OCI-LY7 (cell line): Measurements from ENCODE around the gene ADPRH. TPM values are rescaled to one million over a fixed set of nuclear protein-coding genes. Genes with fewer than 3 reads are reported as not detected.

Experiments used
- BruUV-seq: library from RNA; stranded (reverse); fragments of 400-500 nt; replicated peaks from 2 replicates; lab custom pipeline; 2021; lab: Mats Ljungman, UMichigan
- CTCF ChIA-PET: fragments of 300-600 bp; sonication (Branson Sonifier 250); formaldehyde crosslinking; loops from one replicate; lab custom pipeline; 2022; ENCODE audit warnings: antibody characterized with exemption; ENCODE audit not compliant: unreplicated experiment; lab: Charles Lee
- POLR2A ChIA-PET: fragments of 300-600 bp; sonication (Branson Sonifier 250); formaldehyde crosslinking; loops from one replicate; lab custom pipeline; 2022; ENCODE audit warnings: antibody characterized with exemption; lab: Charles Lee
- DNase-seq: peaks from one replicate; pipeline ENCODE4 v3.0.0-alpha.2; 2015; ENCODE audit warnings: low spot score
- H2AFZ ChIP-seq: fragments of 200-600 bp; sonication (generic), shearing (Covaris generic); 2 replicates; pipeline ENCODE4 v1.6.1; 2014; ENCODE audit warnings: mild to moderate bottlenecking, antibody characterized with exemption, low read length, moderate library complexity
- H3K27ac ChIP-seq: fragments of 200-600 bp; sonication (generic); 2 replicates; pipeline ENCODE4 v1.5.1; 2014; ENCODE audit warnings: mixed run types, low read depth, mild to moderate bottlenecking, moderate library complexity, low read length, inconsistent platforms; ENCODE audit not compliant: poor library complexity, severe bottlenecking
- H3K36me3 ChIP-seq: fragments of 200-600 bp; sonication (generic); 2 replicates; pipeline ENCODE4 v1.6.1; 2014; ENCODE audit warnings: mild to moderate bottlenecking, antibody characterized with exemption, low read length, moderate library complexity, mixed read lengths; ENCODE audit not compliant: insufficient read depth
- H3K4me1 ChIP-seq: fragments of 200-600 bp; sonication (generic); 2 replicates; pipeline ENCODE4 v1.5.1; 2014; ENCODE audit warnings: mild to moderate bottlenecking, low read length; ENCODE audit not compliant: insufficient read depth, poor library complexity, severe bottlenecking
- H3K4me2 ChIP-seq: fragments of 200-600 bp; sonication (generic); 2 replicates; pipeline ENCODE4 v1.6.1; 2014; ENCODE audit warnings: mild to moderate bottlenecking, low read length
- H3K4me3 ChIP-seq: fragments of 200-600 bp; sonication (generic); 2 replicates; pipeline ENCODE4 v1.5.1; 2014; ENCODE audit warnings: mild to moderate bottlenecking, low read depth, low read length; ENCODE audit not compliant: poor library complexity, severe bottlenecking
- H3K79me2 ChIP-seq: fragments of 200-600 bp; sonication (generic); 2 replicates; pipeline ENCODE4 v1.6.1; 2016; ENCODE audit warnings: low read depth, mild to moderate bottlenecking, low read length, moderate library complexity, mixed read lengths; ENCODE audit not compliant: insufficient read depth
- H3K9me2 ChIP-seq: fragments of 200-600 bp; sonication (generic); 2 replicates; pipeline ENCODE4 v1.6.1; 2016; ENCODE audit warnings: mild to moderate bottlenecking, low read length, mixed read lengths; ENCODE audit not compliant: insufficient read depth
- H3K9me3 ChIP-seq: fragments of 200-600 bp; sonication (generic); 2 replicates; pipeline ENCODE4 v1.6.1; 2014; ENCODE audit warnings: mild to moderate bottlenecking, mixed run types, low read length, mixed read lengths
- H4K20me1 ChIP-seq: fragments of 200-600 bp; sonication (generic); 2 replicates; pipeline ENCODE4 v1.6.1; 2014; ENCODE audit warnings: mild to moderate bottlenecking, antibody characterized with exemption, low read length, moderate library complexity, mixed read lengths; ENCODE audit not compliant: insufficient read depth
- EZH2phosphoT487 ChIP-seq: fragments of 200-600 bp; sonication (generic); IDR thresholded peaks from 2 replicates; pipeline ENCODE4 v1.6.1; 2018; ENCODE audit warnings: low read depth, borderline replicate concordance, mild to moderate bottlenecking, mixed run types, antibody characterized with exemption, low read length, moderate library complexity, mixed read lengths
- intact Hi-C: fragments of 100-400 bp; cut with micrococcal nuclease; formaldehyde crosslinking; loops from one replicate; pipeline ENCODE4 v1.10.0; 2022; ENCODE audit not compliant: unreplicated experiment
- total RNA-seq, 2 experiments: library from RNA; depleted of rRNA in 1 of 2; stranded (reverse); fragments of >200 nt in 1 of 2; shearing (Covaris generic) in 1 of 2; gene quantifications; 2 replicates each; pipeline ENCODE4 v1.2.3, GENCODE V29; 2014 to 2022
- TF ChIP-seq, protein P1 (sequence below): fragments of 200-600 bp; sonication (generic); conservative IDR thresholded peaks from 2 replicates; pipeline ENCODE4 v1.5.1; 2014; ENCODE audit warnings: mild to moderate bottlenecking, antibody characterized with exemption, low read length, moderate library complexity, mixed read lengths

ADPRH gene
- total RNA-seq, 2 experiments from 2014 or later = not detected

DNA sequence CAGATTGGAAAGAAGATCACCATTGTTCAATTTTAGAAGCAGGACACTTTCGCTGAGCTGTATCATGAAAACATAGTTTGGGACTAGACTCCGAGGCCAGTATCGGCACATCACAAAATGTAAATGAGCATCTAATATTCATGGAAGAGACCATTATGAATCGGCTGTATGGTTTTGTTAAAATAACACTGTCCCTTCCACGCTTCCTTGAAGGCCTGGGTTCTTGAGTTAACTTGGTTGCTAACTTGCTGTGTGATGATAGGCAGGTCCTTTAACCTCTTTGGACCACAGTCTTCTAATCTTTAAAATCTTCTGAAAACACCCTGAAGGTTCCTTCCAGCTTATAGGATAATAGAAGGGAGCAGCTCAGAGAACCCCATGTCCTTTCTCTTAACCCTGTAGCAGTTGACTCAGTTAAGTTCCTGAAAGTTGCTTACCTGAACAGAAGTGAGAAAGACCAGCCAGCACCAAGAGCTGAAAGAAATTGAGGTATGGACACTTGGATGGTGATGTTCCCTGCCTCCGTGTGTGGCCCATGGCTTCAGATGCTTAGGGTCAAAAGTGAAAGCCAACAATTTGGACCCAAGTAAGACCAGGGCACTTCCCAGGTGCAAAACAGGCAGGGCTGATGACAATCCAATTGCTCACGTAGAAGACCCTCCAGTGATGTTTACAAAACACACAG is 22.0 kb upstream of the ADPRH start:
- H3K4me2 ChIP-seq = no peak overlapping the region
- ChIA-PET POLR2A (interaction anchor here (0.7 to 0.9 kb wide), 2 partner anchors 148 to 179 kb away, joined by 3 read pairs; no protein-coding TSS in a partner anchor), CTCF (no interaction called here)
- H3K79me2 ChIP-seq = no peaks in the 10 kb centered on the region
- TF ChIP-seq, protein P1, sequence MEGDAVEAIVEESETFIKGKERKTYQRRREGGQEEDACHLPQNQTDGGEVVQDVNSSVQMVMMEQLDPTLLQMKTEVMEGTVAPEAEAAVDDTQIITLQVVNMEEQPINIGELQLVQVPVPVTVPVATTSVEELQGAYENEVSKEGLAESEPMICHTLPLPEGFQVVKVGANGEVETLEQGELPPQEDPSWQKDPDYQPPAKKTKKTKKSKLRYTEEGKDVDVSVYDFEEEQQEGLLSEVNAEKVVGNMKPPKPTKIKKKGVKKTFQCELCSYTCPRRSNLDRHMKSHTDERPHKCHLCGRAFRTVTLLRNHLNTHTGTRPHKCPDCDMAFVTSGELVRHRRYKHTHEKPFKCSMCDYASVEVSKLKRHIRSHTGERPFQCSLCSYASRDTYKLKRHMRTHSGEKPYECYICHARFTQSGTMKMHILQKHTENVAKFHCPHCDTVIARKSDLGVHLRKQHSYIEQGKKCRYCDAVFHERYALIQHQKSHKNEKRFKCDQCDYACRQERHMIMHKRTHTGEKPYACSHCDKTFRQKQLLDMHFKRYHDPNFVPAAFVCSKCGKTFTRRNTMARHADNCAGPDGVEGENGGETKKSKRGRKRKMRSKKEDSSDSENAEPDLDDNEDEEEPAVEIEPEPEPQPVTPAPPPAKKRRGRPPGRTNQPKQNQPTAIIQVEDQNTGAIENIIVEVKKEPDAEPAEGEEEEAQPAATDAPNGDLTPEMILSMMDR = no peak
- TF ChIP-seq EZH2phosphoT487 = no peak
- no TSS peak for BruUV-seq
- H3K4me3 ChIP-seq = no peak overlapping the region
- no peak overlapping the region for H3K27ac ChIP-seq
- H3K9me3 ChIP-seq = no peaks in the 10 kb centered on the region
- no peaks in the 10 kb centered on the region for H4K20me1 ChIP-seq
- H3K4me1 ChIP-seq = peaks cover 3% of the 10 kb centered on the region
- H3K36me3 ChIP-seq = no peaks in the 10 kb centered on the region
- no peak overlapping the region for H2AFZ ChIP-seq
- intact Hi-C loops = loop anchor here (10.0 kb wide), 1 partner anchor 173 kb away; no protein-coding TSS in a partner anchor
- no peak for DNase-seq
- H3K9me2 ChIP-seq = no peaks in the 10 kb centered on the region

DNA sequence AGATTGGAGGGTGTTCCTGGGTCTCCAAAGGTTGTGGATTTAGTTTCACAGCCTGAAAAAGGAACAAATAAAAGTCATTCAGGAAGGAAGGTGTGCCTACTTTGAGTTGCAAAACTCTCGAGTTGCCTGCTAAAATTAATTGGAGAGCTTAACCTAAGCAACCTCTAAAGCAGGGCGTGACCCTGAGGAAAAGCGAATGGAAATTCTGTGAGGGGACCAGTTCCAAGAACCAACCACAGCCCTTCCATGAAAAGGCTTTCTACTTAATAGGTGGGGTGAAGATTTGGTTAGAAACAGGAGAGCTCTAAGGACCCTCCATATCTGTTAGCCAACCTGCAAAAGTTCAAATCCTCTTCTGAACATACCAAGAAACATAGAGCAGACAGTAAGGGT is 21.4 kb upstream of the ADPRH start:
- no peaks in the 10 kb centered on the region for H3K9me2 ChIP-seq
- no peaks in the 10 kb centered on the region for H4K20me1 ChIP-seq
- no peaks in the 10 kb centered on the region for H3K79me2 ChIP-seq
- no peak overlapping the region for H3K27ac ChIP-seq
- DNase-seq = no peak
- H3K9me3 ChIP-seq = no peaks in the 10 kb centered on the region
- CTCF ChIA-PET = no interaction called here
- no peak overlapping the region for H3K4me2 ChIP-seq
- H2AFZ ChIP-seq = no peak overlapping the region
- H3K4me1 ChIP-seq = peaks cover 3% of the 10 kb centered on the region
- intact Hi-C loops = loop anchor here (2.0 to 10.0 kb wide), 2 partner anchors 59 to 173 kb away; partner anchors contain the start of gene TIMMDC1
- BruUV-seq = no TSS peak
- no peak overlapping the region for H3K4me3 ChIP-seq
- POLR2A ChIA-PET = interaction anchor here (0.7 to 0.9 kb wide), 2 partner anchors 149 to 180 kb away, joined by 3 read pairs; no protein-coding TSS in a partner anchor
- no peaks in the 10 kb centered on the region for H3K36me3 ChIP-seq
- TF ChIP-seq EZH2phosphoT487 = no peak
- TF ChIP-seq, protein P1 = no peak
